ENCODE results near the gene NFAT5.
A peak's percentile ranks its signal among the peaks of the same experiment; 100 is the strongest.

DNA sequence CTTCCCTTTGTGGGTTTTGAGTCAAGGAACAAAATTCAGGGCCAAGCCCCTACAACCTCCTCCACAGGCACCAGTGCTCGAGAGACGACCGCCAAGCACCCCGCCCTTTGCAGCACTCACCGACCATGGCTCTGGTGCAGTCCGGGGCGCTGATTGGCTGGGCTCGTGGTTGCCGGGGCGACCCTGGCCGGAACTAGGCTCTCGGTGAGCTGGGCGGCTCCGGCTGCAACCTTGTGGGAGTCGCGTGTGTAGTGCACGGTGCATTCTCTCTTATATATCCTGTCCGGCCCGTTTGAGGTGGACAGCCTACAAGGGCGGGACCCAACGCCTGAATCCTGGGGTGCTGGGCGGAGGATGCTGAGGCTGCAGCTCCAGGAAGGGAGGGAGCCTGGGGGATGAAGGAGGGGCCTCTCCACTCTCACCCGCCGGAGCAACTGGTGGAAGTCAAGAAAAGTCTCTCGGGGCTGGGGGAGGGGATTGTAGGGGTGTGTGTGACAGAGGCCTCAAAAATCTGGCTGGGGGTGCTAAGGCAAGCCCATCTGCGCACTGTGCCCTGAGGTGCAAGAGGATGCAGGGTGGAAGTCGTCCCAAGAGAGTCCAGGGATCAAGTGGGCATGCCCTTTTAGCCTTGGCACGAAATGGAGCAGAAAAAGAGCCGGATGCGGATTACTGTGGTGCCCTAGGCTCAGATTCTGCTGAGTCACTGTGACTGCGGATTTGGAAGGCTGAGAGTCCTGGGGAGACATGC lies 160.7 kb downstream of the NFAT5 start, which contains the start of gene NQO1:
- TF ChIP-seq BRD4 (IDR thresholded peaks at IDR 0.05) (no peak; the same call in 1 of the 2 replicates), XRCC5 (IDR thresholded peaks at IDR 0.05; ENCODE audit: low read depth, low read length) (no peak; the same call in 1 of the 2 replicates), SMARCE1 (IDR thresholded peaks at IDR 0.05) (peak; percentile 86), CHD4 (IDR thresholded peaks at IDR 0.05; ENCODE audit: insufficient read depth, insufficient replicate concordance, low read depth, low read length, poor library complexity, severe bottlenecking) (peak; percentile 17), YBX1 (IDR thresholded peaks at IDR 0.05) (no peak), POLR2A (conservative IDR thresholded peaks at IDR 0.05) (peak; percentile 89), HMG20B (CRISPR knock-in tag; IDR thresholded peaks at IDR 0.05) (no peak), ESRRA (IDR thresholded peaks at IDR 0.05; ENCODE audit: borderline replicate concordance, low read depth) (peak; percentile 86; the same call in 1 of the 2 replicates), SIX5 (IDR thresholded peaks at IDR 0.05; ENCODE audit: borderline replicate concordance in 1 of 2, insufficient read depth in 1 of 2, low read depth in 1 of 2, low read length in 2 of 2) (no peak), SIN3A (IDR thresholded peaks at IDR 0.05; ENCODE audit: borderline replicate concordance in 2 of 2, control insufficient read depth in 1 of 2, low read depth in 2 of 2, low read length in 2 of 2) (peak in 1 of 2 experiments; percentile 61; a peak in 2 of 4 replicates), MXI1 (IDR thresholded peaks at IDR 0.05; ENCODE audit: low read depth, low read length) (peak; percentile 97), EGR1 (conservative IDR thresholded peaks at IDR 0.05) (0 out of 2 replicates have a peak, but pooled peaks have one; percentile 7)
- TF ChIP-seq, protein P1, sequence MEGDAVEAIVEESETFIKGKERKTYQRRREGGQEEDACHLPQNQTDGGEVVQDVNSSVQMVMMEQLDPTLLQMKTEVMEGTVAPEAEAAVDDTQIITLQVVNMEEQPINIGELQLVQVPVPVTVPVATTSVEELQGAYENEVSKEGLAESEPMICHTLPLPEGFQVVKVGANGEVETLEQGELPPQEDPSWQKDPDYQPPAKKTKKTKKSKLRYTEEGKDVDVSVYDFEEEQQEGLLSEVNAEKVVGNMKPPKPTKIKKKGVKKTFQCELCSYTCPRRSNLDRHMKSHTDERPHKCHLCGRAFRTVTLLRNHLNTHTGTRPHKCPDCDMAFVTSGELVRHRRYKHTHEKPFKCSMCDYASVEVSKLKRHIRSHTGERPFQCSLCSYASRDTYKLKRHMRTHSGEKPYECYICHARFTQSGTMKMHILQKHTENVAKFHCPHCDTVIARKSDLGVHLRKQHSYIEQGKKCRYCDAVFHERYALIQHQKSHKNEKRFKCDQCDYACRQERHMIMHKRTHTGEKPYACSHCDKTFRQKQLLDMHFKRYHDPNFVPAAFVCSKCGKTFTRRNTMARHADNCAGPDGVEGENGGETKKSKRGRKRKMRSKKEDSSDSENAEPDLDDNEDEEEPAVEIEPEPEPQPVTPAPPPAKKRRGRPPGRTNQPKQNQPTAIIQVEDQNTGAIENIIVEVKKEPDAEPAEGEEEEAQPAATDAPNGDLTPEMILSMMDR (IDR thresholded peaks at IDR 0.05 in 2 of 3, conservative IDR thresholded peaks at IDR 0.05 in 1 of 3; ENCODE audit: insufficient read depth in 2 of 3, low read depth in 1 of 3, low read length in 3 of 3): 0 out of 6 replicates have a peak, but pooled peaks of 1 of the 3 experiments have one; percentile 1

Data from K562 (cell line).